NB4 (cell line): Measurements from ENCODE around the gene NUP155.

Experiments used
- POLR2A ChIP-seq: IDR thresholded peaks from 2 replicates; pipeline ENCODE4 v1.6.1; 2011; ENCODE audit warnings: mild to moderate bottlenecking; ENCODE audit not compliant: insufficient read length; ENCODE audit errors: extremely low read depth
- TF ChIP-seq, protein P1 (sequence below): IDR thresholded peaks from one replicate; pipeline ENCODE4 v1.5.1; 2012; ENCODE audit warnings: low read depth, low read length

DNA sequence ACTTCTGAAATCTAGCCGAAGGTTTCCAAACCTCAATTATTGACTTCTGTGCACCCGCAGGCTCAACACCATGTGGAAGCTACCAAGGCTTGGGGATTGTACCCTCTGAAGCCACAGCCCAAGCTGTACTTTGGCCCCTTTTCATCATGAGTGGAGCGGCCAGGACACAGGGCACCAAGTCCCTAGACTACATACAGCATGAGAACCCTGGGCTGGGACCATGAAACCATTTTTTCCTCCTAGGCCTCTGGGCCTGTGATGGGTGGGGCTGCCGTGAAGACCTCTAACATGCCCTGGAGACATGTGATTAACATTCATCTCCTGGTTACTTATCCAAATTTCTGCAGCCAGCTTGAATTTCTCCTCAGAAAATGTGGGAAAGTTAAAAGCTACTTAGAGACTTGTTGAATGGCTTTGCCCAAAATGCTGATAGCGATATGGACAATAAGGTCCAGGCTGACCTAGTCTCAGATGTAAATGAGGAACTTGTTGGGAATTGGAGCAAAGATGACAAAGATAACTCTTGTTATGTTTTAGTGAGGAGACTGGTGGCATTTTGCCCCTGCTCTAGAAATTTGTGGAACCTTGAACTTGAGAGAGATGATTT lies 87.6 kb downstream of the NUP155 start:
- TF ChIP-seq, protein P1, sequence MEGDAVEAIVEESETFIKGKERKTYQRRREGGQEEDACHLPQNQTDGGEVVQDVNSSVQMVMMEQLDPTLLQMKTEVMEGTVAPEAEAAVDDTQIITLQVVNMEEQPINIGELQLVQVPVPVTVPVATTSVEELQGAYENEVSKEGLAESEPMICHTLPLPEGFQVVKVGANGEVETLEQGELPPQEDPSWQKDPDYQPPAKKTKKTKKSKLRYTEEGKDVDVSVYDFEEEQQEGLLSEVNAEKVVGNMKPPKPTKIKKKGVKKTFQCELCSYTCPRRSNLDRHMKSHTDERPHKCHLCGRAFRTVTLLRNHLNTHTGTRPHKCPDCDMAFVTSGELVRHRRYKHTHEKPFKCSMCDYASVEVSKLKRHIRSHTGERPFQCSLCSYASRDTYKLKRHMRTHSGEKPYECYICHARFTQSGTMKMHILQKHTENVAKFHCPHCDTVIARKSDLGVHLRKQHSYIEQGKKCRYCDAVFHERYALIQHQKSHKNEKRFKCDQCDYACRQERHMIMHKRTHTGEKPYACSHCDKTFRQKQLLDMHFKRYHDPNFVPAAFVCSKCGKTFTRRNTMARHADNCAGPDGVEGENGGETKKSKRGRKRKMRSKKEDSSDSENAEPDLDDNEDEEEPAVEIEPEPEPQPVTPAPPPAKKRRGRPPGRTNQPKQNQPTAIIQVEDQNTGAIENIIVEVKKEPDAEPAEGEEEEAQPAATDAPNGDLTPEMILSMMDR, result no peak
- no peak for TF ChIP-seq POLR2A
